DOHH2 (cell line): ENCODE data around the gene TIE1.

Source experiments
- H3F3A ChIP-seq: fragments of 200-600 bp; sonication (generic), shearing (Covaris generic); 2 replicates; pipeline ENCODE4 v1.6.0; 2016; ENCODE audit warnings: antibody characterized with exemption, mild to moderate bottlenecking; ENCODE audit not compliant: control insufficient read depth, insufficient read depth
- H3K27ac ChIP-seq: fragments of 200-600 bp; sonication (generic); 2 replicates; pipeline ENCODE4 v1.5.1; 2014; ENCODE audit warnings: low read depth, mild to moderate bottlenecking, low read length, moderate library complexity
- H3K27me3 ChIP-seq: fragments of 200-600 bp; sonication (generic); 2 replicates; pipeline ENCODE4 v1.6.1; 2014; ENCODE audit warnings: mild to moderate bottlenecking, low read length, mixed read lengths; ENCODE audit not compliant: control insufficient read depth
- H3K36me3 ChIP-seq: fragments of 200-600 bp; sonication (generic); 2 replicates; pipeline ENCODE4 v1.6.1; 2014; ENCODE audit warnings: mild to moderate bottlenecking, low read length, moderate library complexity, mixed read lengths; ENCODE audit not compliant: control insufficient read depth
- H3K4me1 ChIP-seq: fragments of 200-600 bp; sonication (generic); 2 replicates; pipeline ENCODE4 v1.6.1; 2014; ENCODE audit warnings: mild to moderate bottlenecking, low read length, mixed read lengths; ENCODE audit not compliant: control insufficient read depth
- H3K4me2 ChIP-seq: fragments of 200-600 bp; sonication (generic); 2 replicates; pipeline ENCODE4 v1.6.0; 2014; ENCODE audit warnings: mild to moderate bottlenecking, low read length, moderate library complexity
- H3K4me3 ChIP-seq: fragments of 200-600 bp; sonication (generic); 2 replicates; pipeline ENCODE4 v1.5.1; 2014; ENCODE audit warnings: mild to moderate bottlenecking, low read length, mixed read lengths
- H3K79me2 ChIP-seq: fragments of 200-600 bp; sonication (generic); 2 replicates; pipeline ENCODE4 v1.6.1; 2014; ENCODE audit warnings: mild to moderate bottlenecking, low read length, mixed read lengths; ENCODE audit not compliant: control insufficient read depth
- H3K9me2 ChIP-seq: fragments of 200-600 bp; sonication (generic); replicated peaks from 2 replicates; pipeline ENCODE4 v1.6.1; 2014; ENCODE audit warnings: mild to moderate bottlenecking, low read length, mixed read lengths; ENCODE audit not compliant: control insufficient read depth
- H3K9me3 ChIP-seq: fragments of 200-600 bp; sonication (generic); 2 replicates; pipeline ENCODE4 v1.6.1; 2014; ENCODE audit warnings: antibody characterized with exemption, low read length, mixed read lengths; ENCODE audit not compliant: control insufficient read depth, insufficient read depth
- H4K20me1 ChIP-seq: fragments of 200-600 bp; sonication (generic); 2 replicates; pipeline ENCODE4 v1.6.0; 2014; ENCODE audit warnings: low read depth, mild to moderate bottlenecking, antibody characterized with exemption, low read length, moderate library complexity; ENCODE audit not compliant: control insufficient read depth, insufficient read depth
- CTCF ChIP-seq: fragments of 200-600 bp; sonication (generic); IDR thresholded peaks from one replicate; pipeline ENCODE4 v1.5.1; 2014; ENCODE audit warnings: antibody characterized with exemption, mild to moderate bottlenecking, low read depth, low read length; ENCODE audit not compliant: poor library complexity, severe bottlenecking
- EZH2phosphoT487 ChIP-seq: fragments of 200-600 bp; sonication (generic); IDR thresholded peaks from 2 replicates; pipeline ENCODE4 v1.6.1; 2017; ENCODE audit warnings: borderline replicate concordance, mild to moderate bottlenecking, antibody characterized with exemption, low read length, moderate library complexity, mixed read lengths

The TIE1 gene

DNA sequence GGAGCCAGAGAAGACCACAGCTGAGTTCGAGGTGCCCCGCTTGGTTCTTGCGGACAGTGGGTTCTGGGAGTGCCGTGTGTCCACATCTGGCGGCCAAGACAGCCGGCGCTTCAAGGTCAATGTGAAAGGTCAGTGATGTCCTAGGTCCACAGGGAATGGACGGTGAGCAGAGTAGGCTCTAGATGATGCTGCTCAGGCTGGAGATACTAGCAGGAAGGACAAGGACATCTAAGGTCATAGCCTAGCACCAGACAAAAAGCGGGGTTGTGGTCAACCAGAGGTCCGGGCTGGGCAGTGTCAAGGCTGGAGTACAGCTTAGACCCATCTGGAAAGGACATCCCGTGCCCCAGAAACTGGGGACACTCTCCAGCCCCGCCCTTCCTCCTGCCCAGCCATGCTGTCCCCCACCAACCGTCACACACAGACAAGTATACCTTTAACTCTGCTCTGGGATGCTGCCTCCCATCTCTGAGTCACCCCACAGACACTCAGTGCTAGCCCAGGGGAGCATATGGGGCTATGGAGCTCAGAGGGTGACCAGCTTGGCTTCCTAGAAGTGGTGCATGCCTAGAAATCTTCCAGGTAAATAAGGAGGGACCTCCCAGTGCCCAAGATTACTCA is 8.7 kb downstream of the TIE1 start:
- no peaks in the 10 kb centered on the region for H4K20me1 ChIP-seq
- no peaks in the 10 kb centered on the region for H3K9me2 ChIP-seq
- H3K27me3 ChIP-seq, result no peaks in the 10 kb centered on the region
- H3K36me3 ChIP-seq, result no peaks in the 10 kb centered on the region
- H3K4me1 ChIP-seq, result peaks cover 5% of the 10 kb centered on the region; the same call in 1 of the 2 replicates
- no peaks in the 10 kb centered on the region for H3K79me2 ChIP-seq
- no peak overlapping the region for H3K27ac ChIP-seq
- no peak overlapping the region for H3K4me2 ChIP-seq
- no peak overlapping the region for H3K4me3 ChIP-seq
- no peaks in the 10 kb centered on the region for H3K9me3 ChIP-seq
- no peak for TF ChIP-seq EZH2phosphoT487
- TF ChIP-seq CTCF, result no peak
- H3F3A ChIP-seq, result no peaks in the 10 kb centered on the region

- Histone ChIP-seq H3K27me3 (no peaks in the 10 kb centered on the region), H3K4me3 (no peak overlapping the region)
Observed at GRCh38 chr1:43311521-43311920, 10.7 kb downstream of the TIE1 start.

DNA sequence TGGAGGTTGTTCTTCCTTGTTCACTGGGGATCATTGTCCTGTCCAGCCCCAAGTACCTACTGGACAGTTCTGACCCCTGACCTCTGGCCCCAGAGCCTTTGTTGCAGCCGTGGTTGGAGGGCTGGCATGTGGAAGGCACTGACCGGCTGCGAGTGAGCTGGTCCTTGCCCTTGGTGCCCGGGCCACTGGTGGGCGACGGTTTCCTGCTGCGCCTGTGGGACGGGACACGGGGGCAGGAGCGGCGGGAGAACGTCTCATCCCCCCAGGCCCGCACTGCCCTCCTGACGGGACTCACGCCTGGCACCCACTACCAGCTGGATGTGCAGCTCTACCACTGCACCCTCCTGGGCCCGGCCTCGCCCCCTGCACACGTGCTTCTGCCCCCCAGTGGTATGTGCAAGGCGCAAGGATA is 11.4 kb downstream of the TIE1 start:
- Histone ChIP-seq H3F3A (no peaks in the 10 kb centered on the region), H3K9me2 (no peaks in the 10 kb centered on the region), H3K4me2 (no peak overlapping the region), H3K4me1 (no peaks in the 10 kb centered on the region), H3K27ac (no peak overlapping the region), H4K20me1 (no peaks in the 10 kb centered on the region), H3K9me3 (no peaks in the 10 kb centered on the region), H3K4me3 (no peak overlapping the region), H3K79me2 (no peaks in the 10 kb centered on the region), H3K27me3 (no peaks in the 10 kb centered on the region), H3K36me3 (no peaks in the 10 kb centered on the region)
- no peak for TF ChIP-seq EZH2phosphoT487
- TF ChIP-seq CTCF, result no peak

More at GRCh38 chr1:43311521-43311920, 10.7 kb downstream of the TIE1 start:
- Histone ChIP-seq H4K20me1 (no peaks in the 10 kb centered on the region), H3F3A (no peaks in the 10 kb centered on the region), H3K79me2 (no peaks in the 10 kb centered on the region), H3K27ac (no peak overlapping the region), H3K4me2 (no peak overlapping the region), H3K36me3 (no peaks in the 10 kb centered on the region), H3K9me3 (no peaks in the 10 kb centered on the region), H3K4me1 (no peaks in the 10 kb centered on the region), H3K9me2 (no peaks in the 10 kb centered on the region)
- TF ChIP-seq EZH2phosphoT487 (no peak), CTCF (no peak)
